Measurements from ENCODE around the gene TNFAIP1.

GRCh38 chr17:28341516-28341915 is 6.0 kb downstream of the TNFAIP1 start:
- TF ChIP-seq POLR2A (IDR thresholded peaks at IDR 0.05; ENCODE audit: low read length) (no peak), GATA1 (IDR thresholded peaks at IDR 0.05; ENCODE audit: low read depth, low read length) (no peak)
